Liver (tissue), 3 donors: ENCODE results near the gene PRKN.

ENCODE experiments used
- EGR1 ChIP-seq, 2 donors: IDR thresholded peaks; 2 replicates each; pipeline ENCODE4 v1.6.1; 2016 to 2018; ENCODE audit warnings: antibody characterized with exemption in 2 of 2, low read depth in 2 of 2
- FOXA1 ChIP-seq: IDR thresholded peaks from 2 replicates; pipeline ENCODE4 v1.6.1; 2016; ENCODE audit warnings: antibody characterized with exemption
- HNF4A ChIP-seq, 2 donors: conservative IDR thresholded peaks; 2 replicates each; pipeline ENCODE4 v1.6.1; 2016; ENCODE audit warnings: antibody characterized with exemption in 2 of 2, mild to moderate bottlenecking in 2 of 2
- RAD21 ChIP-seq, 2 donors: IDR thresholded peaks; 2 replicates each; pipeline ENCODE4 v1.6.1; 2016; ENCODE audit warnings: antibody characterized with exemption in 2 of 2, mild to moderate bottlenecking in 2 of 2
- RXRA ChIP-seq, 2 donors: IDR thresholded peaks; 2 replicates each; pipeline ENCODE4 v1.6.1; 2017 to 2018; ENCODE audit warnings: antibody characterized with exemption in 2 of 2, mild to moderate bottlenecking in 1 of 2
- SP1 ChIP-seq: IDR thresholded peaks from 2 replicates; pipeline ENCODE4 v1.6.1; 2018; ENCODE audit warnings: antibody characterized with exemption, mild to moderate bottlenecking
- TAF1 ChIP-seq: conservative IDR thresholded peaks from 2 replicates; pipeline ENCODE4 v1.6.1; 2016; ENCODE audit warnings: antibody characterized with exemption, mild to moderate bottlenecking
- YY1 ChIP-seq: IDR thresholded peaks from 2 replicates; pipeline ENCODE4 v1.6.1; 2016; ENCODE audit warnings: antibody characterized with exemption, mild to moderate bottlenecking
- TF ChIP-seq, protein P1 (sequence below): fragments of 150-350 bp; IDR thresholded peaks from 2 replicates; pipeline ENCODE4 v1.5.1; 2017; ENCODE audit warnings: improper control_type of control experiment, low read depth, low read length; ENCODE audit not compliant: missing input control
- TF ChIP-seq, protein P2 (sequence below): IDR thresholded peaks from 2 replicates; pipeline ENCODE4 v1.6.1; 2016; ENCODE audit warnings: antibody characterized with exemption, mild to moderate bottlenecking
- TF ChIP-seq, protein P3 (sequence below): IDR thresholded peaks from 2 replicates; pipeline ENCODE4 v1.6.1; 2016; ENCODE audit warnings: antibody characterized with exemption
- TF ChIP-seq, protein P4 (sequence below): IDR thresholded peaks from 2 replicates; pipeline ENCODE4 v1.6.1; 2016; ENCODE audit warnings: antibody characterized with exemption
- TF ChIP-seq, protein P5 (sequence below): IDR thresholded peaks from 2 replicates; pipeline ENCODE4 v1.6.1; 2016; ENCODE audit warnings: antibody characterized with exemption
- donor health status: healthy.
- donor health status: healthy.

DNA sequence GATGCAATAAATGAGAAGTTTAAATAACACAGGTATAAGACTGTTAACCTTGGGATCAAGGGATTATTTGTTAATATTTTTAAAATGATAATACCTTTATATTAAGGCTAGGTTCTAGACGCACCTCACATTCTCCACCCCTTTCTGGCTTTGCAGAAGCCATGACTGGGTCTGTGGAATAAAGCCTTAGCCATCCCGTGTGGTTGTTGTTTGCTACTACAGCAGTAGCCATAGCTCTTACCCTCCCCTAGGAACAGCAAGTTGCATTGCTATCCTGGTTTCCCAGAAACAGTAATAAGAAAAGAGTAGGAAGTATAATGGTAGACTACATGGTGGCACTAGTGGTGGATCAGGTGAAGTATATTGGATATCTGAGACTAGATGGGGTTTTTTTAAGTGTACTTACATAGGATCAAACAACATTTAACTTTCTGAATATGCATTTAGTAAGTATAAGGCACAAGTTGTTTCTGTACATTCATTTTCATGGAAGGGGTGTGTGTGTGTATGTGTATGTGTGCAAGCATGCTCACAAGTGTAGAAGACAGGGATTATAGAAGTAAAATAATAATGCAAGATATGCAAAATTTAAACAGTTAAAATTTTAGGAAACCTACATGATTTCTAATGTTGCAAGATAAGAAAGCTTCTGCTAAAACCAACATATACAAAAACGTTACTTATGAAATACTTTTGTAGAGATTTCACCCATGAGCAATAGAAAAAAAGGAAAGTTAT lies 384.2 kb downstream of the PRKN start:
- TF ChIP-seq HNF4A (conservative IDR thresholded peaks at IDR 0.05) (no peak), YY1 (no peak), EGR1 (IDR thresholded peaks at IDR 0.05; ENCODE audit: low read depth in 2 of 2) (no peak), TAF1 (no peak), RAD21 (IDR thresholded peaks at IDR 0.05) (no peak), SP1 (no peak), FOXA1 (no peak), RXRA (IDR thresholded peaks at IDR 0.05) (no peak)
- TF ChIP-seq, protein P1, sequence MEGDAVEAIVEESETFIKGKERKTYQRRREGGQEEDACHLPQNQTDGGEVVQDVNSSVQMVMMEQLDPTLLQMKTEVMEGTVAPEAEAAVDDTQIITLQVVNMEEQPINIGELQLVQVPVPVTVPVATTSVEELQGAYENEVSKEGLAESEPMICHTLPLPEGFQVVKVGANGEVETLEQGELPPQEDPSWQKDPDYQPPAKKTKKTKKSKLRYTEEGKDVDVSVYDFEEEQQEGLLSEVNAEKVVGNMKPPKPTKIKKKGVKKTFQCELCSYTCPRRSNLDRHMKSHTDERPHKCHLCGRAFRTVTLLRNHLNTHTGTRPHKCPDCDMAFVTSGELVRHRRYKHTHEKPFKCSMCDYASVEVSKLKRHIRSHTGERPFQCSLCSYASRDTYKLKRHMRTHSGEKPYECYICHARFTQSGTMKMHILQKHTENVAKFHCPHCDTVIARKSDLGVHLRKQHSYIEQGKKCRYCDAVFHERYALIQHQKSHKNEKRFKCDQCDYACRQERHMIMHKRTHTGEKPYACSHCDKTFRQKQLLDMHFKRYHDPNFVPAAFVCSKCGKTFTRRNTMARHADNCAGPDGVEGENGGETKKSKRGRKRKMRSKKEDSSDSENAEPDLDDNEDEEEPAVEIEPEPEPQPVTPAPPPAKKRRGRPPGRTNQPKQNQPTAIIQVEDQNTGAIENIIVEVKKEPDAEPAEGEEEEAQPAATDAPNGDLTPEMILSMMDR, result no peak
- TF ChIP-seq, protein P2, sequence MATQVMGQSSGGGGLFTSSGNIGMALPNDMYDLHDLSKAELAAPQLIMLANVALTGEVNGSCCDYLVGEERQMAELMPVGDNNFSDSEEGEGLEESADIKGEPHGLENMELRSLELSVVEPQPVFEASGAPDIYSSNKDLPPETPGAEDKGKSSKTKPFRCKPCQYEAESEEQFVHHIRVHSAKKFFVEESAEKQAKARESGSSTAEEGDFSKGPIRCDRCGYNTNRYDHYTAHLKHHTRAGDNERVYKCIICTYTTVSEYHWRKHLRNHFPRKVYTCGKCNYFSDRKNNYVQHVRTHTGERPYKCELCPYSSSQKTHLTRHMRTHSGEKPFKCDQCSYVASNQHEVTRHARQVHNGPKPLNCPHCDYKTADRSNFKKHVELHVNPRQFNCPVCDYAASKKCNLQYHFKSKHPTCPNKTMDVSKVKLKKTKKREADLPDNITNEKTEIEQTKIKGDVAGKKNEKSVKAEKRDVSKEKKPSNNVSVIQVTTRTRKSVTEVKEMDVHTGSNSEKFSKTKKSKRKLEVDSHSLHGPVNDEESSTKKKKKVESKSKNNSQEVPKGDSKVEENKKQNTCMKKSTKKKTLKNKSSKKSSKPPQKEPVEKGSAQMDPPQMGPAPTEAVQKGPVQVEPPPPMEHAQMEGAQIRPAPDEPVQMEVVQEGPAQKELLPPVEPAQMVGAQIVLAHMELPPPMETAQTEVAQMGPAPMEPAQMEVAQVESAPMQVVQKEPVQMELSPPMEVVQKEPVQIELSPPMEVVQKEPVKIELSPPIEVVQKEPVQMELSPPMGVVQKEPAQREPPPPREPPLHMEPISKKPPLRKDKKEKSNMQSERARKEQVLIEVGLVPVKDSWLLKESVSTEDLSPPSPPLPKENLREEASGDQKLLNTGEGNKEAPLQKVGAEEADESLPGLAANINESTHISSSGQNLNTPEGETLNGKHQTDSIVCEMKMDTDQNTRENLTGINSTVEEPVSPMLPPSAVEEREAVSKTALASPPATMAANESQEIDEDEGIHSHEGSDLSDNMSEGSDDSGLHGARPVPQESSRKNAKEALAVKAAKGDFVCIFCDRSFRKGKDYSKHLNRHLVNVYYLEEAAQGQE, result no peak
- TF ChIP-seq, protein P3, sequence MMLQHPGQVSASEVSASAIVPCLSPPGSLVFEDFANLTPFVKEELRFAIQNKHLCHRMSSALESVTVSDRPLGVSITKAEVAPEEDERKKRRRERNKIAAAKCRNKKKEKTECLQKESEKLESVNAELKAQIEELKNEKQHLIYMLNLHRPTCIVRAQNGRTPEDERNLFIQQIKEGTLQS, result no peak
- TF ChIP-seq, protein P4, sequence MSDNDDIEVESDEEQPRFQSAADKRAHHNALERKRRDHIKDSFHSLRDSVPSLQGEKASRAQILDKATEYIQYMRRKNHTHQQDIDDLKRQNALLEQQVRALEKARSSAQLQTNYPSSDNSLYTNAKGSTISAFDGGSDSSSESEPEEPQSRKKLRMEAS, result no peak
- TF ChIP-seq, protein P5, sequence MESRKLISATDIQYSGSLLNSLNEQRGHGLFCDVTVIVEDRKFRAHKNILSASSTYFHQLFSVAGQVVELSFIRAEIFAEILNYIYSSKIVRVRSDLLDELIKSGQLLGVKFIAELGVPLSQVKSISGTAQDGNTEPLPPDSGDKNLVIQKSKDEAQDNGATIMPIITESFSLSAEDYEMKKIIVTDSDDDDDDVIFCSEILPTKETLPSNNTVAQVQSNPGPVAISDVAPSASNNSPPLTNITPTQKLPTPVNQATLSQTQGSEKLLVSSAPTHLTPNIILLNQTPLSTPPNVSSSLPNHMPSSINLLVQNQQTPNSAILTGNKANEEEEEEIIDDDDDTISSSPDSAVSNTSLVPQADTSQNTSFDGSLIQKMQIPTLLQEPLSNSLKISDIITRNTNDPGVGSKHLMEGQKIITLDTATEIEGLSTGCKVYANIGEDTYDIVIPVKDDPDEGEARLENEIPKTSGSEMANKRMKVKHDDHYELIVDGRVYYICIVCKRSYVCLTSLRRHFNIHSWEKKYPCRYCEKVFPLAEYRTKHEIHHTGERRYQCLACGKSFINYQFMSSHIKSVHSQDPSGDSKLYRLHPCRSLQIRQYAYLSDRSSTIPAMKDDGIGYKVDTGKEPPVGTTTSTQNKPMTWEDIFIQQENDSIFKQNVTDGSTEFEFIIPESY, result no peak
